GM12873 (cell line): ENCODE results near the gene PEX26.

Experiments used
- TF ChIP-seq, protein P1 (sequence below): IDR thresholded peaks from 2 replicates; pipeline ENCODE4 v1.5.1; 2012; ENCODE audit warnings: low read depth, mild to moderate bottlenecking, moderate library complexity, low read length, control low read depth; ENCODE audit not compliant: insufficient read depth; ENCODE audit errors: missing control alignments

The PEX26 gene

DNA sequence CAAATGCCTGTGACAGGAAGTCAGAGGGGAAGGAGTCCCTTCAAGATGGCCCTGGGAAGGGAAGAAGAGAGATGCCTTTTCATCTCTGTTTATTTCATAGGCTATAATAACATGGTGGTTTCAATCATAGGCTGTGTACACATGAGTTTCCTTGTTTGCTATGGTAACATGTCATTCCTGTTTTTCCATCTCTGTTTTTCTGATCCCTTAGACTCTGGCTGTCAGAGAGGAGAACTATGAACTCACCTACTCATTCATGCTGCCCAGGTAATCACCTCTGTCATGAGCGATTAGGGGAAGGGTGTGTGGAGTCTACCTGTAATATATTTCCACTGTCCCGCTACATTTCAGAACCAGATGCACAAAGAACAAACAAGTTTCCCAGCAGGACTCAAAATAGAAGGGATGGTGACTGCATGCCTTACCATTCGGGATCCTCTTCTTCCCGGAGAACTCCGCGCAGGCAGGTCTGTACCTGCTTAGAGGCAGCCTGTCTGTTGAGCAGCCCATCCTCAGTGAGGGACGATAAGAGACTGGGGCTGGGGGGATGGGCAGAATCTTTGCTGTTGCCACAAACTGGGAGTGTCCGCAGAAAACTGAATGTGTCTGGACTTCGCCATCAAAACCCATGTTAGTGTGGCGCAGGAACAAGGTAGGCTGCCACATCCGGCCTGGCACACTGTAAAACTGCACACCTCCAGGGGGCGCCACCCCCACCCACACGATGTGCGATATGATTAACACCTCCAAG lies 7.1 kb upstream of the PEX26 start:
- TF ChIP-seq, protein P1, sequence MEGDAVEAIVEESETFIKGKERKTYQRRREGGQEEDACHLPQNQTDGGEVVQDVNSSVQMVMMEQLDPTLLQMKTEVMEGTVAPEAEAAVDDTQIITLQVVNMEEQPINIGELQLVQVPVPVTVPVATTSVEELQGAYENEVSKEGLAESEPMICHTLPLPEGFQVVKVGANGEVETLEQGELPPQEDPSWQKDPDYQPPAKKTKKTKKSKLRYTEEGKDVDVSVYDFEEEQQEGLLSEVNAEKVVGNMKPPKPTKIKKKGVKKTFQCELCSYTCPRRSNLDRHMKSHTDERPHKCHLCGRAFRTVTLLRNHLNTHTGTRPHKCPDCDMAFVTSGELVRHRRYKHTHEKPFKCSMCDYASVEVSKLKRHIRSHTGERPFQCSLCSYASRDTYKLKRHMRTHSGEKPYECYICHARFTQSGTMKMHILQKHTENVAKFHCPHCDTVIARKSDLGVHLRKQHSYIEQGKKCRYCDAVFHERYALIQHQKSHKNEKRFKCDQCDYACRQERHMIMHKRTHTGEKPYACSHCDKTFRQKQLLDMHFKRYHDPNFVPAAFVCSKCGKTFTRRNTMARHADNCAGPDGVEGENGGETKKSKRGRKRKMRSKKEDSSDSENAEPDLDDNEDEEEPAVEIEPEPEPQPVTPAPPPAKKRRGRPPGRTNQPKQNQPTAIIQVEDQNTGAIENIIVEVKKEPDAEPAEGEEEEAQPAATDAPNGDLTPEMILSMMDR: peak; percentile 48

GRCh38 chr22:18071968-18072310 lies 5.9 kb upstream of the PEX26 start:
- TF ChIP-seq, protein P1: no peak

- TF ChIP-seq, protein P1: no peak
Measured at GRCh38 chr22:18073467-18073866, 4.3 kb upstream of the PEX26 start.

DNA sequence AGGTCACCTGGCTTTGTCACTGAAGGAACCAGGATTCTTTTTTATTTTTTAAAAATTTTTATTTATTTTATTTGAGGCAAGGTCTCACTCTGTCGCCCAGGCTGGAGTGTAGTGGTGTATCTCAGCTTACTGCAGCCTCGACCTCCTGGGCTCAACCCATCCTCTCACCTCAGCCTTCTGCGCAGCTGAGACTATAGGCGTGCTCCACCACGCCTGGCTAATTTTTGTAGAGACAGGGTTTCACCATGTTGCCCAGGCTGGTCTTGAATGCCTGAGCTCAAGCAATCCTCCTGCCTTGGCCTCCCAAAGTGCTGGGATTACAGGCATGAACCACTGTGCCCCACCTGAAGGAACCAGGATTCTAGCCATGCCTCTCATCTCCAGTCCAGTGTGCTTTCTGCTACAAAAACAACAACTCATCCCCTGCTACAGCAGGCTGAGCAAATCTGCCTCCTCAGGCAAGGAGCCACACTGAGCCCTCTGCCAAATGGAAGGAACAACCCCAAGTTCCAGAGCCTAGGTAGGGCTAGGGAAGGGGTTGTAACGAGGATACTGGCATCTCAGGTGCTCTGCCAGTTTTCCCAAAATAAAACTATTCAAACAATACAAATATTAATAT lies 2.6 kb upstream of the PEX26 start:
- TF ChIP-seq, protein P1: no peak

GRCh38 chr22:18075720-18076497 lies 1.9 kb upstream of the PEX26 start:
- TF ChIP-seq, protein P1: peak; percentile 68

DNA sequence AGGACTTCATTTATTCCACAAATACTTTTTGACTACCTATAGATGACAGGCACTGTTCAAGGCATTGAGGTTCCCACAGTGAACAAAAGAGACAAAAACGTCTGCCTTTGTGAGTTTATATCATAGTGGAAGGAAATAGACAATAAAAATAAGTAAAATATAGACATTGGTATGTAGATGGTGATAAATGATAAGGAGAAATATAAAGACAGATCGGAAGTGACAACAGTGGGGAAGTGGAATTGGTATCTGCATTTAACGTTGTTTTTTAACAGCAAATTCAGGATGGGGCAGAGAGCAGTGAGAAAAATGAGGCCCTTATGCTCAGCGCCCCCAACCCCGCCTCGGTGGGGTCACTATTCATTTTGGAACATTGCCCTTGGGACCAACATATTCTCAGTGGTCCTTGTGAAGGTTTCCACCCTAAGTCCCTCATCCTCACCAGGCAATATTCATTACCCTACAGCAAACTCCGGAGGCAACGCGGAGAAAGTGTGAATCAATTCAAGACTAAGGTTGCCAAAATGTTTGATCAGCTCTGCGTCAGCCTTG lies 627 bp upstream of the PEX26 start:
- TF ChIP-seq, protein P1: no peak

- TF ChIP-seq, protein P1: no peak
Measured at GRCh38 chr22:18078329-18079041, 695 bp downstream of the PEX26 start.
